ENCODE results near the gene PDCD1LG2. TPM values are rescaled to one million over a fixed set of nuclear protein-coding genes. Genes with fewer than 3 reads are reported as not detected.
A peak's percentile ranks its signal among the peaks of the same experiment; 100 is the strongest.

PDCD1LG2 gene
- total and polyA plus RNA-seq, 2 of the 8 experiments (the other 6 are each of a cell fraction or from before 2014, with no cell fraction given) = not detected

DNA sequence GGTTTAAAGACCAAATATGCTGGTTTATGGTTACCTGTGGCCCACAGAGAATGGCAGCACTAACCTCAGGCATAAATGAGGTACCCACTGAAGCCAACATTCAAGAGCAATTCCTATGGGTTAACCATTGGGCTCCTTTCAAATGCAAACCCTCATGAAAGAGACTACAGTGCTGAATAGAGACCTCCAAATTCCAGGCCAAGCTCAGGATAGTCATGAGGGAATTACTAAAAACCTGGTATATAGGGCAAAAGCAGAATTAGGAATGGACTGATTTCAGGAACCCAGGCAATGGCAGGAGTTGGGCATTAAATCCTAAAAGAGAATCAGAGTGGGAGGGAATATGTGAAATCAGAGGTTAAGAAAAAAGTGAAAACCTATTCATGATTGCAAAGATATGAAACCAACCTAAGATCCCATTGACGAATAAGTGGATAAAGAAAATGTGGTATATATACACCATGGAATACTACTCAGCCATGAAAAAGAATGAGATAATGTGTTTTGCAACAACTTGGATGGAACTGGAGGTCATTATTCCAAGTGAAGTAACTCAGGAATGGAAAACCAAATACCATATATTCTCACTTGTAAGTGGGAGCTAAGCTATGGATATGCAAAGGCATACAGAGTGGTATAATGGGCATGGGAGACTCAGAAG lies 51.6 kb downstream of the PDCD1LG2 start:
- peaks cover 0 to 5% of the 10 kb centered on the region in 2 experiments; a peak in 1 of 4 replicates for H3K9me3 ChIP-seq (ENCODE audit: insufficient read depth in 2 of 2, low read depth in 1 of 2, low read length in 1 of 2)
- H3K18ac ChIP-seq (ENCODE audit: extremely low read depth, low read length) = no peak overlapping the region
- H4K91ac ChIP-seq (replicated peaks; ENCODE audit: insufficient read length, low read length) = no peak overlapping the region
- H4K8ac ChIP-seq (ENCODE audit: extremely low read depth, insufficient read depth, low read length) = no peak overlapping the region
- no peaks in the 10 kb centered on the region for H3K4me1 ChIP-seq (replicated peaks in 1 of 4; ENCODE audit: control insufficient read depth in 3 of 4, insufficient read depth in 4 of 4, low read length in 3 of 4)
- H3K4me2 ChIP-seq (ENCODE audit: insufficient read depth in 1 of 2, low read depth in 2 of 2, low read length in 2 of 2) = no peak overlapping the region
- H3K23me2 ChIP-seq (ENCODE audit: low read depth, low read length) = no peaks in the 10 kb centered on the region; the same call in 1 of the 2 replicates
- no peaks in the 10 kb centered on the region for H3K79me1 ChIP-seq (ENCODE audit: low read depth, low read length)
- CTCF ChIA-PET (ENCODE audit: partially characterized antibody) = interaction anchor here (0.8 to 1.0 kb wide), 2 partner anchors 10 to 38 kb away, joined by 3 read pairs; no protein-coding TSS in a partner anchor
- no peak overlapping the region for H2BK120ac ChIP-seq (replicated peaks; ENCODE audit: low read depth, low read length)
- H3K9ac ChIP-seq (replicated peaks in 1 of 4; ENCODE audit: extremely low read depth in 1 of 4, low read depth in 3 of 4, low read length in 3 of 4) = no peak overlapping the region
- no peak for DNase-seq (ENCODE audit: low read depth in 1 of 2, low spot score in 2 of 2)
- H3K23ac ChIP-seq (ENCODE audit: insufficient read length) = no peak overlapping the region
- no peak overlapping the region for H2AFZ ChIP-seq (ENCODE audit: low read length)
- no peak overlapping the region for H2AK5ac ChIP-seq (ENCODE audit: low read depth, low read length)
- no peak overlapping the region for H3K56ac ChIP-seq (replicated peaks; ENCODE audit: insufficient read length, low read depth, low read length)
- H3K27me3 ChIP-seq (replicated peaks in 1 of 4; ENCODE audit: control insufficient read depth in 3 of 4, extremely low read depth in 1 of 4, insufficient read depth in 3 of 4, low read length in 3 of 4) = peaks cover 0 to 5% (median under 1%) of the 10 kb centered on the region in 4 experiments; a peak in 3 of 7 replicates
- no peaks in the 10 kb centered on the region for H4K20me1 ChIP-seq (replicated peaks in 1 of 2; ENCODE audit: control insufficient read depth in 1 of 2, insufficient read depth in 2 of 2, low read length in 2 of 2)
- no peak overlapping the region for H2BK12ac ChIP-seq (ENCODE audit: low read depth, low read length)
- WGBS, 2 experiments (ENCODE audit: extremely low coverage in 1 of 2, insufficient coverage in 1 of 2, insufficient read length in 1 of 2, insufficient replicate concordance in 2 of 2, low coverage in 1 of 2, low lambda C conversion rate in 2 of 2, missing lambda C conversion rate in 1 of 2) = 82% methylated on average over 1 of the region's 1 CpG; no CpG with 5 or more reads in 1 of the 2 experiments
- H4K5ac ChIP-seq (ENCODE audit: insufficient read length, low read depth, low read length) = no peak overlapping the region
- no peak overlapping the region for H3K4ac ChIP-seq (replicated peaks; ENCODE audit: insufficient read length, low read depth, low read length)
- no peaks in the 10 kb centered on the region for H3K36me3 ChIP-seq (ENCODE audit: control insufficient read depth in 2 of 4, insufficient read depth in 4 of 4, low read length in 3 of 4)
- H2BK15ac ChIP-seq (ENCODE audit: low read length) = no peak overlapping the region
- H3K4me3 ChIP-seq (ENCODE audit: extremely low read depth in 1 of 4, insufficient read depth in 2 of 4, low read depth in 3 of 4, low read length in 4 of 4) = no peak overlapping the region
- TF ChIP-seq KDM4A (IDR thresholded peaks at IDR 0.05; ENCODE audit: low read depth, low read length, severe bottlenecking) (no peak), SP1 (IDR thresholded peaks at IDR 0.05; ENCODE audit: low read depth, low read length) (peak; percentile 51; the same call in 1 of the 2 replicates), TEAD4 (IDR thresholded peaks at IDR 0.05; ENCODE audit: low read depth, low read length) (peak; percentile 58; the same call in 1 of the 2 replicates)
- no peaks in the 10 kb centered on the region for H3K79me2 ChIP-seq (ENCODE audit: control insufficient read depth in 1 of 2, insufficient read depth in 2 of 2, low read length in 2 of 2)
- FAIRE-seq = no peak
- no peak overlapping the region for H3K14ac ChIP-seq (ENCODE audit: insufficient read length)
- no peak overlapping the region for H2BK5ac ChIP-seq (ENCODE audit: low read depth, low read length)
- no peak overlapping the region for H3K27ac ChIP-seq (ENCODE audit: low read depth, low read length)
- H2BK20ac ChIP-seq (ENCODE audit: low read length) = no peak overlapping the region
- POLR2A ChIA-PET (ENCODE audit: partially characterized antibody) = no interaction called here
